Loucy (cell line): ENCODE results near the gene CFAP92.
"Not testable (repeated sequence)": the region's sequence is repeated elsewhere in the genome, so short reads cannot be mapped to it uniquely, and the experiment has no call there.

Source experiments
- H2AFZ ChIP-seq: fragments of 200-600 bp; sonication (generic); 2 replicates; pipeline ENCODE4 v1.6.0; 2016; ENCODE audit warnings: antibody characterized with exemption, mild to moderate bottlenecking, low read length, moderate library complexity
- H3F3A ChIP-seq: fragments of 200-600 bp; 2 replicates; pipeline ENCODE4 v1.6.0; 2016; ENCODE audit warnings: antibody characterized with exemption, low read depth, mild to moderate bottlenecking
- H3K27me3 ChIP-seq: fragments of 200-600 bp; sonication (generic); 2 replicates; pipeline ENCODE4 v1.6.1; 2014; ENCODE audit warnings: low read length, mild to moderate bottlenecking; ENCODE audit not compliant: insufficient read depth, poor library complexity, severe bottlenecking
- H3K36me3 ChIP-seq: fragments of 200-600 bp; sonication (generic); 2 replicates; pipeline ENCODE4 v1.6.1; 2016; ENCODE audit warnings: low read length; ENCODE audit not compliant: insufficient read depth
- H3K4me1 ChIP-seq: fragments of 200-600 bp; sonication (generic); 2 replicates; pipeline ENCODE4 v1.5.1; 2014; ENCODE audit warnings: low read length, mild to moderate bottlenecking; ENCODE audit not compliant: insufficient read depth, poor library complexity, severe bottlenecking
- H3K4me2 ChIP-seq: fragments of 200-600 bp; sonication (generic); 2 replicates; pipeline ENCODE4 v1.6.0; 2014; ENCODE audit warnings: antibody characterized with exemption, low read length, low read depth, mild to moderate bottlenecking; ENCODE audit not compliant: poor library complexity, severe bottlenecking
- H3K4me3 ChIP-seq: fragments of 200-600 bp; sonication (generic); 2 replicates; pipeline ENCODE4 v1.5.1; 2014; ENCODE audit warnings: low read length, mild to moderate bottlenecking, mixed read lengths; ENCODE audit not compliant: poor library complexity, severe bottlenecking
- H3K79me2 ChIP-seq: fragments of 200-600 bp; sonication (generic); 2 replicates; pipeline ENCODE4 v1.6.1; 2014; ENCODE audit warnings: low read length; ENCODE audit not compliant: insufficient read depth
- H3K9ac ChIP-seq: fragments of 200-600 bp; sonication (generic); 2 replicates; pipeline ENCODE4 v1.6.0; 2014; ENCODE audit warnings: mild to moderate bottlenecking, low read depth, low read length, moderate library complexity; ENCODE audit not compliant: poor library complexity, severe bottlenecking
- H3K9me2 ChIP-seq: fragments of 200-600 bp; sonication (generic); replicated peaks from 2 replicates; pipeline ENCODE4 v1.6.1; 2016; ENCODE audit warnings: low read depth, low read length, mixed read lengths
- H3K9me3 ChIP-seq: fragments of 200-600 bp; sonication (generic); 2 replicates; pipeline ENCODE4 v1.6.1; 2014; ENCODE audit warnings: mild to moderate bottlenecking, antibody characterized with exemption, low read length, low read depth; ENCODE audit not compliant: insufficient read depth
- H4K20me1 ChIP-seq: fragments of 200-600 bp; sonication (generic); 2 replicates; pipeline ENCODE4 v1.6.0; 2014; ENCODE audit warnings: antibody characterized with exemption, low read length, mild to moderate bottlenecking; ENCODE audit not compliant: insufficient read depth, poor library complexity, severe bottlenecking
- CTCF ChIP-seq: fragments of 200-600 bp; sonication (generic); conservative IDR thresholded peaks from 2 replicates; pipeline ENCODE4 v1.5.1; 2014; ENCODE audit warnings: mild to moderate bottlenecking, antibody characterized with exemption, low read length
- EZH2phosphoT487 ChIP-seq: fragments of 200-600 bp; IDR thresholded peaks from 2 replicates; pipeline ENCODE4 v1.6.1; 2018; ENCODE audit warnings: antibody characterized with exemption, mild to moderate bottlenecking, moderate library complexity, borderline replicate concordance

The CFAP92 gene

GRCh38 chr3:128884992-128885391 is 108.9 kb downstream of the CFAP92 start:
- no peaks in the 10 kb centered on the region; the same call in 1 of the 2 replicates for H3K36me3 ChIP-seq
- H3K79me2 ChIP-seq: peaks cover 54% of the 10 kb centered on the region

GRCh38 chr3:128882719-128883118 is 111.2 kb downstream of the CFAP92 start:
- Histone ChIP-seq H3K36me3 (no peaks in the 10 kb centered on the region; the same call in 1 of the 2 replicates), H3K9me3 (no peaks in the 10 kb centered on the region), H3K4me2 (peak overlapping the region; percentile 73), H3K9ac (peak overlapping the region; percentile 100), H3K79me2 (peaks cover 75% of the 10 kb centered on the region), H3K4me3 (peak overlapping the region; percentile 93), H3K27me3 (peaks cover 5% of the 10 kb centered on the region), H3K9me2 (no peaks in the 10 kb centered on the region), H3K4me1 (peaks cover 44% of the 10 kb centered on the region), H4K20me1 (peaks cover 15% of the 10 kb centered on the region), H3F3A (no peaks in the 10 kb centered on the region), H2AFZ (no peak overlapping the region)
- TF ChIP-seq CTCF (no peak), EZH2phosphoT487 (no peak)

More at GRCh38 chr3:128884992-128885391, 108.9 kb downstream of the CFAP92 start:
- Histone ChIP-seq H3F3A (no peaks in the 10 kb centered on the region), H3K9me3 (no peaks in the 10 kb centered on the region), H3K27me3 (no peaks in the 10 kb centered on the region), H3K4me1 (peaks cover 34% of the 10 kb centered on the region), H4K20me1 (peaks cover 12% of the 10 kb centered on the region), H3K4me3 (no peak overlapping the region), H3K9ac (no peak overlapping the region), H3K4me2 (peak overlapping the region; percentile 40), H2AFZ (no peak overlapping the region), H3K9me2 (no peaks in the 10 kb centered on the region)
- TF ChIP-seq EZH2phosphoT487 (no peak), CTCF (no peak)

- peaks cover 50% of the 10 kb centered on the region for H3K4me1 ChIP-seq
- H3K79me2 ChIP-seq: peaks cover 79% of the 10 kb centered on the region
- H3K9ac ChIP-seq: peak overlapping the region; percentile 100
- peak overlapping the region; percentile 73 for H3K4me2 ChIP-seq
- H4K20me1 ChIP-seq: peaks cover 15% of the 10 kb centered on the region
- no peak overlapping the region for H2AFZ ChIP-seq
- H3K27me3 ChIP-seq: peaks cover 5% of the 10 kb centered on the region
- no peaks in the 10 kb centered on the region for H3K9me3 ChIP-seq
- no peaks in the 10 kb centered on the region for H3F3A ChIP-seq
- no peaks in the 10 kb centered on the region; the same call in 1 of the 2 replicates for H3K36me3 ChIP-seq
- TF ChIP-seq CTCF: no peak
- TF ChIP-seq EZH2phosphoT487: no peak
- H3K4me3 ChIP-seq: peak overlapping the region; percentile 93
- H3K9me2 ChIP-seq: no peaks in the 10 kb centered on the region
Observed at GRCh38 chr3:128881576-128881975, 112.3 kb downstream of the CFAP92 start.

GRCh38 chr3:128880455-128880854 is 113.4 kb downstream of the CFAP92 start:
- H3K79me2 ChIP-seq: peaks cover 78% of the 10 kb centered on the region
- H3K9ac ChIP-seq: peak overlapping the region; percentile 100
- not testable (repeated sequence) for H3K36me3 ChIP-seq, H2AFZ ChIP-seq, H3K9me2 ChIP-seq, H3K27me3 ChIP-seq, H3K9me3 ChIP-seq, H3F3A ChIP-seq
- peak overlapping the region; percentile 73 for H3K4me2 ChIP-seq
- peaks cover 15% of the 10 kb centered on the region for H4K20me1 ChIP-seq
- H3K4me1 ChIP-seq: peaks cover 59% of the 10 kb centered on the region
- H3K4me3 ChIP-seq: peak overlapping the region; percentile 93
